SHP77 (cell line): Measurements from ENCODE around the gene PRRG2.

Experiments used
- DNase-seq, 2 experiments: peaks; one replicate each; lab custom pipeline; 2025; lab: John Stamatoyannopoulos, UW

The PRRG2 gene

GRCh38 chr19:49581007-49581508 lies at the start of gene PRRG2:
Gene PRRG2, plus strand, starts transcription at chr19:49581316. Its CDS starts 1,904 bp downstream, at chr19:49583220.
- DNase-seq: no peak

GRCh38 chr19:49533551-49534488 lies 47.3 kb upstream of the PRRG2 start:
- peak; percentile 47 to 68 for DNase-seq

- DNase-seq: no peak
Measured at GRCh38 chr19:49534632-49535385, 46.3 kb upstream of the PRRG2 start.

- no peak for DNase-seq
Measured at GRCh38 chr19:49536921-49537462, 44.1 kb upstream of the PRRG2 start.

- DNase-seq: no peak
Measured at GRCh38 chr19:49538643-49539042, 42.5 kb upstream of the PRRG2 start.

- DNase-seq: no peak
Measured at GRCh38 chr19:49539192-49539952, 41.7 kb upstream of the PRRG2 start.

GRCh38 chr19:49541914-49542313 lies 39.2 kb upstream of the PRRG2 start:
- no peak for DNase-seq

GRCh38 chr19:49542446-49542845 lies 38.7 kb upstream of the PRRG2 start:
- DNase-seq: no peak

GRCh38 chr19:49543032-49543431 lies 38.1 kb upstream of the PRRG2 start:
- DNase-seq: no peak

- no peak for DNase-seq
Measured at GRCh38 chr19:49544154-49544553, 37.0 kb upstream of the PRRG2 start.

GRCh38 chr19:49546825-49547565 lies 34.1 kb upstream of the PRRG2 start:
- DNase-seq: peak; percentile 81 to 84

- DNase-seq: no peak
Measured at GRCh38 chr19:49549045-49549444, 32.1 kb upstream of the PRRG2 start.

- no peak for DNase-seq
Measured at GRCh38 chr19:49551531-49551930, 29.6 kb upstream of the PRRG2 start.

GRCh38 chr19:49552749-49553148 lies 28.4 kb upstream of the PRRG2 start:
- DNase-seq: no peak

- DNase-seq: no peak
Measured at GRCh38 chr19:49553451-49554271, 27.5 kb upstream of the PRRG2 start.

- no peak for DNase-seq
Measured at GRCh38 chr19:49554701-49555181, 26.4 kb upstream of the PRRG2 start.

- no peak for DNase-seq
Measured at GRCh38 chr19:49555600-49556411, 25.3 kb upstream of the PRRG2 start.

- DNase-seq: no peak
Measured at GRCh38 chr19:49556412-49557398, 24.4 kb upstream of the PRRG2 start.
